NCI-H524 (cell line): ENCODE results near the gene HOXD4.
A peak's percentile ranks its signal among the peaks of the same experiment; 100 is the strongest.

ENCODE experiments used
- DNase-seq, 2 experiments: peaks; one replicate each; lab custom pipeline; 2025; lab: John Stamatoyannopoulos, UW

Gene HOXD4

DNA sequence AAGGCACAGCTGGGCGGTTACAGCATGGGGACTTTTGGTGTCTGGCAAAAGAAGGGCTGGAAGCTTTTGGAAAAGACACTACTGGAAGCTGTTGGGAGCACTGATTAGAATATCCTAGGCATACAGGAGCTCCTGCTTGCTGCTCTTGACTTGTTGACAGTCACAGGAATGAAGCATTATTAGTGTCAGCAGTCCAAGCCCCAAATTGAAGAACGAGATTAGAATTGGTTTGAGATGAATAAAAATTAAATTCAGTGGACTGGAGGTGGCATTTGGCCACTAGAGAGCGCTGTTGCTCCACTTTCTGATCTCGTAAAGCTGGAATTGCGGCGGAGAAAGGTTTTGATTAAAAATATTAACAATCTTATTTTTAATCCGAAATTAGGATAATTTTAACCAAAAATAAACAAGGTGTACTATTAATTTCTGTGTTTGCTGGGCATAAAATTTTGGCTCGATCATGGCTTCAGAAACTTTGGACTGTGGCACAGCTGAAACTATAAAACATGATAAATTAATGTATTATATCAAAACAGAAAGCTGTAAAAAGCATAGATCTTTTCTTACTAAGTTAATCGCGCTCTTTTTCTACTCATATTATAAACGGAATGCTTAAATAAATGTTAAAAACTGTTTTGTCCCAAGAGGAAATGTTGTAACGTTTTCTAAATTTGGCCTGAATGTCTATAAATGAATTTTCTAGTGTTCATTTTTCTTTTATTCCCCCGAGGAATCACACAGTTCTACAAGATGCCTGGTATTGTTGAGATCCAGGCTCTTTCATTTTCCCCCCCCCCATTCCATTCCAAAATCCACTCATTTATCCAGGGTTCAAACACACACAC, 24.2 kb upstream of the HOXD4 start:
- DNase-seq: peak in 1 of 2 experiments; percentile 47

GRCh38 chr2:176127774-176128072, 23.6 kb upstream of the HOXD4 start:
- DNase-seq: no peak

DNA sequence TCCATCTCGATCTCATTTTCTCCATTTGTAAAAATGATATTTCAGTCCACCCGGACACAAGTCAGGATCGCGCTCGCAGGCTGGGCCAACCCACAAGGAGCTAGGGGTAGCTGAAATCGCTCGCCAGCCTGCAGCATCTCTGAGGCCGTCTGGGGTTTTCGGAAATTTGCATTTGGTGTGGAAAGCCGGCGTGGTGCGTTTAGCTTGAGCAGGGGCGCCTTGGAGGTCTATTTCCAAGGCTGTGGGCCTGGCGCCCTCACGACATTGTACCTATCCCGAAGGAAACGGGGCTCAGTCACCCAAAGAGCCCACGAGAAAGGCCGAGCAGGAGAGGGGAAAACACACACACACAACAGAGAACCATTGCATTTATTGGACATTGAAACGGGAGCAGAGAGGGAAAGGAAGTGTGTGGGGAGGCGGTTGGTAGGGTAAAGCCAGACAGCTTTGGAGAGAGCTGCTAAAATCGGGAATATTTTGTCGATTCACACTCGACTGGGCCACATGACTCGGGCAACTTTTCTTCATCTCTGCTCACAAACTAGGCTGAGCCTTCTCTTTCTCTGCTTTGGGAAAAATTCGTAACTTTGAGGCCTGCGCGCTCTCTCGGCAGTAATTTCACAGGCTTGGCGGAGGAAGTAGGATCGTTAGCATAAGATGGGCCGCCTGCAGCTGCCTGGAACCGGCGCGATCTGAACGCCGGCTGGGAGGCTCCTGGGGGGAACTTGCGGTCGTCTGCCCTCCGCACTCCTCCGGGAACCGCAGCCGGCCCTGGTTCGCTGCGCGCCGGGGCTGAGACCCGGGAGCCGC, 23.0 kb upstream of the HOXD4 start:
- DNase-seq: peak in 1 of 2 experiments; percentile 55

GRCh38 chr2:176128982-176129796, 22.2 kb upstream of the HOXD4 start, which contains the start of gene HOXD8:
TSS of gene HOXD8 (plus strand) at chr2:176129705. CDS start at chr2:176130367, 662 bp downstream.
- peak; percentile 53 to 82 for DNase-seq

DNA sequence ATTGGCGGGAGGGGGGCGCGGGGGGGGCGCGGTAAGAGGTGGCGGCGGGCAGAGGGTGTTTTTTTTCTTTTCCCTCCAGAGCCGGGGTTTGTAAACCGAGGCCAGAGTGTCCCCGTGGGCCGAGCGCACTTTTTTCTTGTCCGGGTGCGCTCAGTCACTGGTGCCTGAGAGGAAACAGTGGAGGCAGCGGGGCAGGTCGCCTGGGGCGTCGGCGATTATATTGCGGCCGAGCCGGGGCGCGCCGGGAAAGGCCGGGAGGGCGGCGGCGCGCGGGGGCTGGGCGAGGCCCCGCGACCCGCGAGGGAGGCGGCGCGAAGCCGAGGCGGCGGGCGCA, 21.6 kb upstream of the HOXD4 start:
- peak in 1 of 2 experiments; percentile 57 for DNase-seq

GRCh38 chr2:176130147-176130956, 21.0 kb upstream of the HOXD4 start:
- DNase-seq: peak in 1 of 2 experiments; percentile 59

GRCh38 chr2:176130957-176131847, 20.1 kb upstream of the HOXD4 start:
- no peak for DNase-seq

GRCh38 chr2:176131848-176132158, 19.5 kb upstream of the HOXD4 start:
- DNase-seq: no peak

DNA sequence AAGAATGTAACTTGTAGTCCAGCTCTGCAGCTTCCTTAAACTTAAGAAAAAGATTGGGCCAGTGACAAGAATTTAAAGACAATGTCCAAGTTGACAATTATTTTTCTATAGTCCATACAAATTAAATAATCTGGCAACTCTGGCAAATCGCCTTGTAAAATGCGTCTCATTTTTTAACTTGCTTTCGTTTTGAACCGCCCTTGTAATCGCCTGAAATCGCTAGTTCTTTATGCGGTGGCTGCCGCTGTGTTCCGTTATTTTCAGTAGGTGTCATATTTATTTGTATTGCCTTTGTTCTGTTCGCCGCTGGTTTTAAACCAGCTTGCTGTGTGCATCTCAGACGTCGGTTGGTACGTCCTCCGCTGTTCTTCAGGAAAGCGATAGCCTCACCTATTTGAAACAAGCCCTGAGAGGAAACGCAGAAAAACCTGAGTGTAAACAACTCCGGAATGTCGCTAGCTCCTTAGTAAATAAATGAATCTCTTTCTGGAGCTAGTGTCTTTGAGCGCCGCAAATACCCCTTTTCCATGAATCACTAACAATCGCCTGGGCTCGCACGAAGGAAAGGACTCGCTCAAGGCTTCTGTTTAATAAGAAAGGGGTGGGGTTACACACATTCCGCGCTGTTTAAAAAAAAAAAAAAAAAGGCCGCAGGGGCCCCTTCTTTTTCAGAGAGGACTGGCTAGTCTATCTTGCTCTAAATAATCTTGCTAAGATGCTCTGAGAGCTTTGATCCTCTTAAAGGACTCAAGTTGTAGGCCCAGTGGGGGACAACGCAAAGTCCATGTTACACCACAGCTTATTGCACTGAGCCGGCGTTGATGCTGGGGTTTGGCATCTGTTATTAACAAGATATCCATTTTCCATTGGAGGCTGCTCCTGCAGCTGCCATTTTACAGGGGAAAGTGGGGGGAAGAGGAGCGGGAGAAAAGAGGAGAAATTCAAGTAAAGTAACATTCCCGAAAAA, 18.9 kb upstream of the HOXD4 start:
- DNase-seq: peak; percentile 89 to 97

- peak in 1 of 2 experiments; percentile 52 for DNase-seq
These were observed 18.0 kb upstream of the HOXD4 start for GRCh38 chr2:176133389-176133788.

DNA sequence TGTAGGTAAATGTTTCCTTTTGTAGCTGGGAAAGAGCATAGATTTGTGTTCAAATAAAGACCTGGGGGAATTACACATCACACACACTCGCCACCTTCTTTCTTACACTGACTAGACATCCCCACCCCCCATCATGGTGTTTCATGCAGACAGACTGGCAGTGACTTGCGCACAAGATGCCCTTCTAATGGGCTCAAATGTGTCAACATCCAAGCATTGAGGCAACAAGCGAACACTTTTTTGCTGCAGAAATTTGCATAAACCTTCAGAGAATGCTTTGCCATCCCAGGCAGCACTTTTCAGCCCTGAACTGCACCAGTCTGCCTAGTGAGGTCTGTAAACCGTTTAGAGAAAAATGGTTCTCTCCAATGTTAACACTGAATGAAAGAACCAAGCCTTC, 17.3 kb upstream of the HOXD4 start:
- DNase-seq: no peak

- peak in 1 of 2 experiments; percentile 25 for DNase-seq
These were observed 16.3 kb upstream of the HOXD4 start for GRCh38 chr2:176135035-176135440.

DNA sequence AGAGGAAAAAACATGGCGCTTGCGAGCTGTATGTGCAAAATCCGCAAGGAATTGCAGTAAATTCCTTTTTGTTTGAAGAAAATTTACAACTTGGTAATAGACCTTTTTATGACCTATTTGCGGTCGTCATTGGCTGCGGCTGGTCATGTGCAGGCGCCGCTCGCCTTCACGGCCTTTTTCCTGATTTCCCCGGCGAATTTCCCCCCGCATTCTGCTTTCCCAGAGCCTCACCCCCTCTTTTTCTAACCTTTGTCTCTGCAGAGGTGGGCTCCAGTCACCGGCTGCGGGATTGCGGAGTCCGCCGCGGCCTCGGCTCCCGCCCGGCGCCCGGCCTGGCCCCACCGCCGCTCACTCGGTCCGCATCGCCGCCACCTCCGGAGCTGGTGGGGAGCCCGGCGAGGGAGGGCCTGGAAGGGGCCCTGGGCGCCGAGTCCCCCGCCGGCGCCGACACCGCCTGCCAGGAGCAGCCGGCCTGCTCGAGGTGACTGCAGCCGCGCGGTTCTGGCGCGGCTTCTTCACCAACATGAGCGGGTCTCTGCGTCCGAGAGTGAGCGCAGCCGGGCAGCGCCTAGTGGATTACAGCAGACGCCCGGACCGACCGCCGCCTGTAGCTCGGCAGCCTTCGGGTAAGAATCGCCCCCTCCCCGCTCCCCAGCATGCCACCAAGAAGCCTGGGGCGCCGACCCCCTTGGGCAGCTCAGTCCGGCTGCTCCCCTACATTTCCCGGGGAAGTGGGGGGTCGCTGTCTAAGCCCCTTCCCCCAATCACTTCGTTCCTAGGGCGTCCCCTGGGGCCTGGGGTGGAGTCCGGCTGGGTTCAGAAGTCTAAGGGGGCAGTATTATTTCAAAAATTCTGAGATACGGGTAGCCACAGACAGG, 14.7 kb upstream of the HOXD4 start:
- peak; percentile 13 to 36 for DNase-seq

- no peak for DNase-seq
These were observed 14.1 kb upstream of the HOXD4 start for GRCh38 chr2:176137252-176137580.

DNA sequence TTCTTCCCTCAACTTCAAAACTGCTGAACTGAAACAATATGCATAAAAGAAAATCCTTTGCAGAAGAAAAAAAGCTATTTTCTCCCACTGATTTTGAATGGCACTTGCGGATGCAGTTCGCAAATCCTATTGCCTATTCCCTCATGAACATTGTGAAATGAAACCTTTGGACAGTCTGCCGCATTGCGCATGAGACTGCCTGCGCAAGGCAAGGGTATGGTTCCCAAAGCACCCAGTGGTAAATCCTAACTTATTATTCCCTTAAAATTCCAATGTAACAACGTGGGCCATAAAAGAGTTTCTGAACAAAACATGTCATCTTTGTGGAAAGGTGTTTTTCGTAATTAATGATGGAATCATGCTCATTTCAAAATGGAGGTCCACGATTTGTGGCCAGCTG, 13.4 kb upstream of the HOXD4 start:
- DNase-seq: no peak

- no peak for DNase-seq
These were observed 12.8 kb upstream of the HOXD4 start for GRCh38 chr2:176138526-176138922.

- no peak for DNase-seq
These were observed 12.3 kb upstream of the HOXD4 start for GRCh38 chr2:176138923-176139660.
